COLO668 (cell line): Measurements from ENCODE around the gene ZBTB22.
"Not testable (repeated sequence)": the region's sequence is repeated elsewhere in the genome, so short reads cannot be mapped to it uniquely, and the experiment has no call there.

Experiments
- DNase-seq: peaks from one replicate; lab custom pipeline; 2025; ENCODE audit not compliant: unreplicated experiment; lab: John Stamatoyannopoulos, UW

Gene ZBTB22

GRCh38 chr6:33301877-33302276 lies 15.7 kb downstream of the ZBTB22 start:
- no peak for DNase-seq

DNA sequence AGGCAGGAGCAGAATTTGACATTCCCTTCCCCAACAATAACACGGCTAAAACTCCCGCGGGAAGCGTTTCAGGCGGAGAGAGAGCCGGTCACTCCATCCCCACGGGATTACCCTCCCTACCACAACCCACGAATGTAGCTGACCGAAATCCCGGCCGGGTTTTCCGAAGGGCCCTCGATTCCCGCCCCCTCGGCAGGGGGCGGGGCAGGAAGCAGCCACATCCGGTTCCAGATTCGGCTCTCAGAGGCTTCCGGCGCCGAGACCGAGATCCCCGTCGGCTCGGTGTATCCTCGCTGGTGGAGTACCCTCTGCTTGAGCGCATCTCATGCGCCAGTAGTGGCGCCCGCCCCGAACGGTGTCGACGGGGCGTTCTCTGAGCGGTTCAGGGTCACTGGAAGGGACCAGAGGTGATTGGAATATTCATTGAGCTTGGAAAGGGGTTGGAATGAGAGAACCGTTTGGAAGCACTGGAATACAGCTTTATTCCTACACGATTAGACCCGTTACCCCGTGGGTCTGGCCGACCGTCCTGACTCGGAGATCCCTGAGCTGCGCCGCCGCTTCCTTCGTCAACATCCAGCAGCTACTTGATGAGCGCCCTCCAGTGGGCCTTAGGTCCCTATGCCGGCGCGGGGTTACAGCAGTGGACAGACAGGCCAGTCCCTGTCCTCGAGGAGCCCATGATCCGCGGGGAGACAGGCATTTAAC lies 18.2 kb downstream of the ZBTB22 start:
- peak; percentile 91 for DNase-seq

DNA sequence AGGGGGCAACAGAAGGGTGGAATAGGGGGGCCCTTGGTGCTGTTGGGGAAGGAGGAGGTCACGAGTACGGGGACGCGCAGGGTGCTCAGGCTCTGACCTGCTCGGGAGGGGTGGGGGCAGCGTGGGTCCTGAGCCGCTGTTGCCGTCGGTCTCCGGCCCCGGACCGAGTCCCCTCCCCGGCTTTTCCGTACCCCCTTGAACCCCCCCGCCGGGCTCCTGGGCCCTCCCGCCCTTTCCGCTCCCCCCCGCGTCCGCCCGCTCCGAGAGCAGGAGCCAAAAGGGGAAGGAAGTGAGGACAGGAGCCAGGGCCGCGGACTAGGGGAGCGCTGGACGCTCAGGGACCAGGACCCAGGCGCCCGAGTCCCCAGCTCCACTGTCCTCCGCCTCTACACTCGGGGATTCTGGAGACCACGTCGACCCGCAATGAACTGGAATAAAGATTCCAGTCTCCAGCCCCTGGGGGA lies 18.7 kb downstream of the ZBTB22 start, which contains the start of gene RGL2:
RGL2 (minus strand) TSS at position 170 of the 464 bp plus-strand sequence. CDS start 332 bp downstream, outside the sequence.
- peak; percentile 50 for DNase-seq

DNA sequence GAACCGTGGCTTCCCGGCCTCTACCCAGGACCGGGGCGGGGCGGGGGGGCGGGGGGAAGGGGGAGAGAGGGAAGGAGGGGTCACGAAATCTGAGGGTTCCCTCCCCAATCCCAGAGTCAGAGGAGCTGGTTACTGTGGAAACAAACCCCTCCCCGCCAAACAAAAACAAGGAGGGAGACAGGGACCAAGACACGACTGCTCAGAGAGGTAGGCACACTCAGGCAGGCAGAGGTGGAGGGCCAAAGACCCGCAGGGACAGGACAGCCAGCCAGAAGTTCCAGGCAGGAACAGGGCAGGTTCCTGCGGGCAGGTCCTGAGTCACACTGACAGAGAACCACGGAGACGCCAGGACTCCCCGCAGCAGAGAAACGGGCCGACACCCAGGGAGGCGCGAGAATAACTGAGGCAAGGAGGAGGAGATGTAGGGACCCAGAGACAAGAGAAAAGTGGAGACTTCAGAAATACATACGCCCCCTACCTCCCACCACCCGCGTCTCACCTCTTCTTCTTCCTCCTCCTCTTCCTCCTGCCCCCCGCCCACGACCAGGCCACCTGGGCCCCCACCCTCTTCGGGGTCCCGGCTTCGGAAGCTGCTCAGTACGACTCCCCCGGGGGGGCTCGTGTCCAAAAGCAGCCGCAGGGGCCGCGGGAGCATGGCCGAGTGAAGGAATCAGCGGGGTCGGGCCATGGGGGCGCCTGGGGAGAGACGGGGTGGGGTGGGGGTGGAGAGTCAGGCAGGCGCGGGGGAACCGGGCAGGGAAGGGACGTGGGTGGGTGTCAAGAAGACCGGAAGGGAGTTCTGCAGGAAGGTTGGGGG lies 19.4 kb downstream of the ZBTB22 start:
- DNase-seq: peak; percentile 43

- no peak for DNase-seq
Measured at GRCh38 chr6:33297406-33297955, 20.1 kb downstream of the ZBTB22 start.

DNA sequence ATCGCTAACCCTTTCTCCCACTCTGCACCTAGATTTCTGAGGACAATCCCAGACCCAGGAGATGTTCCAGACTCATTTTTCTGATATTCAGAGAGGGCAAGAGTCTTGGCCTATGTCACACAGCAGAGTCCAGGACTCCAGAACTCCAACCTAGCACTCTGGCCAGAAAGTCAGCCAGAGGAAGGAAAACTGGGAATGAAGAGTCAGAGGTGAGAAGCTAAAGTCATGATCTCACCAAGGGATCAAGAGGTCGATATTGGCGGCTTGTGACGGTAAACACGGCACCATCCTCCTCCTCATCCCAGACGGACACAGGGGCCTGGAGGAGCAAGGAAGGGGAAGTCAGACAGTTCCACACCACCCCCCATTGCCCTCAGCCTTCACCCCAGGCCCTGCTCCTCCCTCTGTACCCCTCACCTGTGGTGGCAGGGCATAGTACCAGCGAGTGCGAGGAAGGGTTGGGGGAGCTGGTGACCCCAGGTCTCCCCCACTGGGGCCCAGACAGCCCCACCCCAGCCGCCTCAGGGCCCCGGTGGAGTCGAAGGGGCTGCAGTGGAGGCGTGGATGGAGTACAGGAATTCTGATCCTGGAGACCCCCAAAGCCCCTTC lies 20.6 kb downstream of the ZBTB22 start:
- DNase-seq: no peak

GRCh38 chr6:33295621-33296369 lies 21.7 kb downstream of the ZBTB22 start:
- DNase-seq: no peak

DNA sequence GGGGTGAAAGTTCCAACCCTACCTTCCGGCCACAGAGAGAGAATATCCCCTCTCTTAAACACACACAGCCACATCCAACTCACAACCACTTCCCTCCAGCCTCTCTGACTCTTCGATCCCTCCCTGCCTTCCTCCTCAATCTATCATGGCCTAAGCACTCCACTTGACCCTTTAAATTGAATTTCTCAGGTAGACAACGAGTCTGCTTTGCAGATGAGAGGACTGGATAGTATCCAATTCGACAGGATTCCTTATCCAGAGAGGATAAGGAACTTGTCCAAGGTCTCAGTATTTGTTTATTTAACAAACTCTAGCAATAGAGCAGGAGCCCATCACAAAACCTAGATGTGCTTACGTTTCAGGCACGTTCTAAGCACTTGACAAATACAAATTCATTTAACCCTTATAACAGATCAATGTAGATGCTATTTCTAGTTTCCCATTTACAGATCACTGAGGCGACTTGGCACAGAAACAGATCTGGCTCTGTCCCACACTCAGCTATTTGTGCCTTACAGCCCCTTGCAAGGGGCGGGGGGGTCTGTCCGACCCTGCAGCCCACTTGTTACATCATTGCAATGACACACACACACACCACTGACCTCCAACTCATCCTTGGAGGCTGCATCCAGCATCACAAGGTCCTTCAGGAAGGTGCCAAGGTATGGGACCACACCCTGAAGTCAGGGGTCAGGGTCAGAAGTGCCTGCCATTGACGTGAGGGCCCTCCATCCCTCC lies 23.3 kb downstream of the ZBTB22 start:
- no peak for DNase-seq

GRCh38 chr6:33292996-33293682 lies 24.4 kb downstream of the ZBTB22 start:
- no peak for DNase-seq

- no peak for DNase-seq
Measured at GRCh38 chr6:33290459-33290858, 27.1 kb downstream of the ZBTB22 start.

GRCh38 chr6:33289784-33290315 lies 27.7 kb downstream of the ZBTB22 start:
- DNase-seq: no peak

DNA sequence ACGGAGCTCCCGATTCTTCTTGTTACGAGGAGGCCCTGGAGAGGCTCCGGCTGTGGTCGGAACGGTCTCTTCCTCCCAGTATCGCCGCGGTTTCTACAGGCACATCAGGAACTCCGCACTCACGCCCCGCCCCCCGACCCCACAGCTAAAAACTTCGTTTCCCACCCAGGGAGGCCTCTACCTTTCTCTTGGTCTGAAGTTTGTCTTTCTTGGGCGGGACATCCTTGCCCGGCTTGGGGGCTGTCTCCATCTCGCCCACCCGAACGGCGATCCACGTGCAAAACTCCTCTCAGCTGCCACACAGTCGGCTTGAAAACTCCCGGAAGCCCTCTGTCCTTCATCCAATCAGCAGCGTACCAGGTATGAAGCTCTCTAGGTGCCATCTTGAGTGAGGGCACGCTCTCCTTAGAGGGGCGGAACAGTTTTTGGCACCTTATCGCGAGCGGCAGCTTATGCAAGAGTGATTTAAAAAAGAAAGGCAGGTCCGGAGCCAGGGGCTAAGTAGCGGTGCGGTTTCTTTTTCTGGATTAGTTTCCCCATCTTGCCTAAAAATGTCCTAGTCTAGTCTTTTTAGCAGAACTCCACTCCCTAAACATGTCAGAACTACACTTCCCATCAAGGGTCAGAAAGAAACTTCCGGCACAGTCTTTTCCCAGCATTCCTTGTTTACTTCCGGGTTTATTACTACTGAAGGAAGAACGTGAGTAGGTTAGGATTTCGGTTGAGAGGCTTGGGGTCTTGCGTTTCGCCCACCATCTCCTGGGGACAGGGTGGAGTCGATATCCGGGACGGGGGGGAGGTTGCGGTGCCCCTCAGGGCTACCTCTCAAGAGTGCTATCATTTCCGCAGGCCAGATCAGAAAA lies 28.4 kb downstream of the ZBTB22 start, which contains the start of the genes PFDN6 and WDR46:
PFDN6 (plus strand) TSS at position 681 of the 863 bp plus-strand sequence. CDS start 256 bp downstream, outside the sequence.
WDR46 (minus strand) TSS at position 319 of the 863 bp plus-strand sequence; CDS start at position 250, 69 bp downstream.
- DNase-seq: peak; percentile 60

DNA sequence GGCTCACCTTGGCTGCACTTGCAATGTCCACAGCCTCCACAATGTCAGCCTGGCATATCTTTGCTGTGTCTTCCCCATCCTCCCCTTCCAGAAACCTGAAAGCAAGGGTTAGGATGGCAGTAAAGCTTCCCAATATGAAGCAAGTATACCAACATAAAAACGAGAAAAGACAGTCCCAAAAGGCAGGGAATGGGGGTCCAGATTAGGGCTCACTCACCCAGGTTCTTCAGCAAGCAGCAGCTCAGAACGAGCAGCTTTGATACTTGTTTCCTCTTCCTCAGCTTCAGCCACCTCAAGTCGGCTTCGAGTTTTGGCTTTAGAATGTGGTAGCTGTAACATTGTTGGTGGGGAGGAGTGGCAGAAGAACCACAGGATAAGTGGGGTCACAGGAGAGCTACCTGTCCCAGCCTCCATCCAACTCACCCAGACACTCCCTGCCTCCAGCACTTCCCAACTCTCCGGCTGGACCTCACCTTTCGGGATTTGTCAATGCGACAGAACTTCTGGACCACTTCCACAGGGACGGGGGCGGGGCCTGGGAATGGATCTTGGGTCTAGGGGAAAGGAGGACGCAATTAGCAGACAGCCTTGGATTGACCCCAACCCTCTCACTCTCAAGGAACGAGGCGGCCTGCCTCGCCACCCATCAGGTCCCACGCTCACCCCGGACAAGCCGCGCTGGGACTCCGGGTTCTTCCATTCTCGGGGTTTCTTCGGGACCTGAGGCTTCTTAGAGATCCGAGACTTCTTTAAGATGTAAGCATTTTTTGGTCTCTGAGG lies 29.2 kb downstream of the ZBTB22 start:
- DNase-seq: no peak

GRCh38 chr6:33286946-33287914 lies 30.3 kb downstream of the ZBTB22 start:
- DNase-seq: no peak

- not testable (repeated sequence) for DNase-seq
Measured at GRCh38 chr6:33285214-33285613, 32.3 kb downstream of the ZBTB22 start.

DNA sequence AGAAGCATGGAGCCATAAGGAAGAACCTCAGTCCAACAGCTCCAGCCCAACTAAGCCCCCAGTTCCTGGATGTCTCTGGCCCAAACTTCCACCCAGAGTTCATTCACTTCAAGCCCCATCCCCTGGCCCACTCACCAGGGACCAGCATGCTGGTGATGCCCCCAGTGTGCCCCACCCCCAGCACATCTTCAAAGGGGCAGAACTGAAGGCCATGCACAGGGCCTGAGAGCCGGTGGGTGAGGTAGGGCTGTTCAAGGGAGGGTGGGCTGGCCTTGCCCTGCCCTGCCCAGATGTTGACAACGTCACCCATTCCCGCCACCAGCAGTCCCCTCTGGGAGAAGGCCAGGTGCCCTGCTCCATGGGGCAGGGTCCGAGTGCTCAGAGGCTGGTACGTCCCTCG lies 37.0 kb downstream of the ZBTB22 start:
- no peak for DNase-seq
